SKM-1 treated with dmso at 0.1 percent for 144 hours (cell line): ENCODE data around the gene LRP1B.
"Not testable (repeated sequence)": the region's sequence is repeated elsewhere in the genome, so short reads cannot be mapped to it uniquely, and the experiment has no call there.

ENCODE experiments used
- DNase-seq: peaks from one replicate; lab custom pipeline; 2025; ENCODE audit not compliant: unreplicated experiment; lab: John Stamatoyannopoulos, UW

LRP1B gene

DNA sequence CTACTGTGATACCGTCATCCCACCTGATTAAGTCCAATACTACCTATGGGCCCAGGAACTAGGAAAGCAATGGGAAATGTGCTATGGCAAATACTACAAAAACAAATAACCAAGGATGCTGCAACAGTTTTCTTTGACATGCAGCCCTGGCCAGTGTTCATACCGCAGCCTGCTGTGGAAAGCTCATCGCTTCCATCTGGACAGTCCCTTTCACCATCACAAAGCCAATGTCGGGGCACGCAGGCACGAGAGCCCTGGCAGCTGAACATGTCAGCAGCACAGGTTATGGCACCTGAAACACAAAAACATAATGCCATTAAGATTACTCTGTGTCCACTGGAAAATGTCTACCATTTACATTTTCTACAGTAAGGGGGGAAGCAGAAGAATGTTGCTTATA lies 1621.1 kb downstream of the LRP1B start:
- no peak for DNase-seq

GRCh38 chr2:140508756-140509155 lies 1622.1 kb downstream of the LRP1B start:
- DNase-seq: no peak

DNA sequence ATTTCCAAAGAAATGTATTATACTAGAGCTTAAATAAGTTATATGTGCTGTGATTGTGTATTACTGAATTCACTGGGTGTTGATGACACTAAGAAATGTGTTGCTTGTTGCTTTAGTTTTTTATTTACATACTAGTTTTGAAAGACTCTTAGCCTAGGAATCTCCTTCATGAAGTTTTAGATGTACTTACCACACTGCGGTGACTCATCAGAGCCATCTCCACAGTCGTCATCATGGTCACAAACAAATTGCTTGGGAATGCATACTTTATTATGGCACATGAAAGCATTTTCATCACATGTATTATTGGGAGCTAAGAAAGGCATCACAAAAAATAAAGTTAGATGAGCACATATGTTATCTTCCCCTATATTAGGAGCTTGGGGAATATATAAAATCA lies 1624.2 kb downstream of the LRP1B start:
- DNase-seq: no peak

GRCh38 chr2:140504601-140505000 lies 1626.2 kb downstream of the LRP1B start:
- no peak for DNase-seq

DNA sequence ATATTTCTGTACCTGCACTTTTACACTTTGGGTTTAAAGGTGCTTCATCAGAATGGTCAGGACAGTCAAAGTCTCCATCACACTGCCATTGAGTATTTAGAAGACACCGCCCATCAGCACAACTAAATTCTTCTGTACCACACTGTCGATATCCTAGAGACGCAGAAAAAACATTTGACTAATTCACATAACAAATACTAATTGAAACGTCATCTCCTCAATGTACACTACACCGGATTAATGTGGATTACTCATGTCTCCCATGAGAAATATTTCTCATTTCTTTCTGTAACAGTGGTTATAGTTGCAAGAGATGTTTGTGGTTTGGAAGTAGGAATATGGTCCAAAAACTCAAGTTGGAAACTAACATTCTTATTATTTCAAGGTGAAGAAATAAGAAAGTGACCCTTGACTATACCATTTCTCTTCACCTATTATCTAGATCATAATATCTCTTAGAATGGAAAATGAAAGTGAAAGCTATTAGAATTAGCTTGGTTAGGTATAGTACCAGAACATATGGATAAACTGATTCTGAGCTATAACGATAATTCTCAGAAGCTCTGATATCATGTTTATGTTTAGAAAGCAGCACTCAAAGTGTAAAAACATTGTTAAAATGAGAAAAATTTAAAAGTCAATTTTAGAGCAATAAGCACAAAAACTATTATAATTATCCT lies 1627.7 kb downstream of the LRP1B start:
- DNase-seq: no peak

- no peak for DNase-seq
Measured at GRCh38 chr2:140498360-140498759, 1632.5 kb downstream of the LRP1B start.

DNA sequence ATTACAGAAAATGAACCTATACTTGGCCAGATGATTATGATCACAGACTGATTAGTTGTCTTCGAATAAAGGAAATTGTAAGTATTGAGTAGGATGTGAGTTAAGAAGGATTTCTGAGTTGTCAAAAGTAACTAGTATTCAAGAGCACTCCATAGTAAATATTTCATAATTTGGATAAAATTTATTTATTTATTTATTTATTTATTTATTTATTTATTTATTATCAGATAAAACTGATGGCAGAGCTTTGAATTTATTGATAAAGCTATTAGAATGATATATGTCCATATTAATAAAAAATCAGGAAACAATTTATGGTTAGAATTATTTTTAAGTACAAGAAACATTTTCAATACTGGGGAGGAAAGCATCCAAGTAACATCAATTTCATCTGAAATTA lies 1634.1 kb downstream of the LRP1B start:
- no peak for DNase-seq

- DNase-seq: no peak
Measured at GRCh38 chr2:140491876-140492275, 1638.9 kb downstream of the LRP1B start.

- DNase-seq: no peak
Measured at GRCh38 chr2:140489193-140489592, 1641.6 kb downstream of the LRP1B start.

- DNase-seq: no peak
Measured at GRCh38 chr2:140481136-140481535, 1649.7 kb downstream of the LRP1B start.

DNA sequence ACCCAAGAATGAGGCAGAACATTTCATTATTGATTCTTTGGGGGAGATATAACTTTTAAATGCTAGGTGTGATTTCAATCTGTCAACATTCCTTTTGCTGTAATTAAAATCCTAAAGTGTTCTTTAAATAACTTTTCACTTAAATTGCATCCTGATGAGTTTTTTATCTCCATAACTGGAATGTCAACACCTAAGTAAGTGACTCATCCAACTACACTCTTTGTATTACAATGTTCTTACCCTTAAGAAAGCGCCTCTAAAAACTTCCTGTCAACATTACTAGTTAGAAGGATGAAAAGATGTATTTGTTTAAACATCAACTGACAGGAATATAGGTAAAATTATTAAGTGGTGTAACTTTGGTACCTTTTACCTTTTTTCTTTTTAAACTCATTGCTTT lies 1657.0 kb downstream of the LRP1B start:
- DNase-seq: no peak

DNA sequence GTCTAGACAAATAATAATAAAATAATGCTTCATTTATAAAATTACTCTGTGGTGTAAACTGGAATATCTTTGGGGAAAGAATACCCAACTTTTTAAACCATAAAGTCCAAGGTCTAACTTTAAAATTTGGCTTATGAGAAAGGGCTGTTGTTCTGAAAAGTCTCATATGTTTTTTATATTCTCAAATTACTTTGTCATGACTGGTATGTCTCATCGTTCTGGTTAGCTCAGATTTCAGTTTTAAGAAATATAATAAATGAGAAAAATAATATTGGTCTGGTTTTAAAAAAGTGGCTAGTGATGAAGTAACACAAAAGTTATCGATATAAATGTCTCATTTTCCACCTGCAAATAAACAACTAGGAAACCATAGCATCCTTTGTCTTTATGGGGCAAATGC lies 1658.1 kb downstream of the LRP1B start:
- no peak for DNase-seq

- no peak for DNase-seq
Measured at GRCh38 chr2:140465301-140465700, 1665.5 kb downstream of the LRP1B start.

GRCh38 chr2:140462990-140463389 lies 1667.8 kb downstream of the LRP1B start:
- no peak for DNase-seq

- DNase-seq: no peak
Measured at GRCh38 chr2:140457483-140457882, 1673.3 kb downstream of the LRP1B start.

DNA sequence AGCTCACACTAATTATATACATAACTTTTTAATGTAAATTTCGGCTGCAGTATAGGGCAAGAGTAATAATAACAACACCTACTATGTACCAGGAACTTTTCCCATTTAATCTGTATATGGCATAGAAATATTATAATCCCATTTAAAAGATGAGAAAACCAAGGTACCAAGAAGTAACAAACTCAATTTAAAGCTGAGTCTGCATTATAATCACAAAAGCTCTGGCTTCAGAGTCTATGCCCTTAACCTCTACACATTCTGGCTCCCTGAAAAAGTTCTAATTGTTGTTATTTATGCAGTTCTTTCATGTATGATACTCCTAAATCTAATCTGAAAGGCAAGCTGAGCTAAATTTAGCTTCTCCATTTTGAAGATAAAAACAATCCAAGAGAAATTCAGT lies 1675.5 kb downstream of the LRP1B start:
- DNase-seq: no peak

DNA sequence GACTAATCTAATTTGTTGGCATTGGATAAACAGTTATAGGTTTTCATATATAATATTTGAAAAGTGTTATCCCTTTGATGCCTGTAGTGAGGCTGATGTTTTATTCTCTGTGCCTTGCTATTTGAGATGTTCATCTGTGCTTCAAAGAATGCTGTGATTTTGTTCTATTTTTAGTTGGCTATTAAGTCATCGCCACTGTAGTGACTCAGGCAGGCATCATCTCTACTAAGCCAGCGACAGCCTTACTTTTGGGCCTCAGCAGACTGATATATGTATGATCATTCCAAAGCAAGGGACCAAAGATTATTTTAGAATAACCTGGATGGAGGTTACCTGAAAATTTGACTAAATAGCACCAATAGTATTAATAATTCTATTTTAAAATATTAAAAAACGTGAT lies 1676.1 kb downstream of the LRP1B start:
- no peak for DNase-seq

DNA sequence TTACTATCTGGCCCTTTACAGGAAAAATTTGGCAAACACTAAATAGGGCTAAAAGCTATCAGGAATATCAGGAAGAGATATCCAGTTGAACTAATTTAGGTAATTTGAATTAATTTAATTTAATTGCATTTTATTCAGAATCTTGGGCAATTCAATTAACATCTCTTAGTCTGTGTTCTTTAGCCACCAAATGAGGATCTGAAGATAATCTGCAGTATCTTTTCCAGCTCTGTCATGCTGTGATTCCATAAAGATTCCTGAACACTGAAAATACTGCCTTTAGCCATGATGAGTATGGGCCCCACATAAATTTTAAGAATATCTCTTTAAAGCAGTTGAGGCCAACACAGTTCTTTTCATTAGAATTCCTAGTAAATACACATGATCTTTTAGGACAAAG lies 1679.5 kb downstream of the LRP1B start:
- no peak for DNase-seq

- no peak for DNase-seq
Measured at GRCh38 chr2:140442319-140442718, 1688.5 kb downstream of the LRP1B start.

DNA sequence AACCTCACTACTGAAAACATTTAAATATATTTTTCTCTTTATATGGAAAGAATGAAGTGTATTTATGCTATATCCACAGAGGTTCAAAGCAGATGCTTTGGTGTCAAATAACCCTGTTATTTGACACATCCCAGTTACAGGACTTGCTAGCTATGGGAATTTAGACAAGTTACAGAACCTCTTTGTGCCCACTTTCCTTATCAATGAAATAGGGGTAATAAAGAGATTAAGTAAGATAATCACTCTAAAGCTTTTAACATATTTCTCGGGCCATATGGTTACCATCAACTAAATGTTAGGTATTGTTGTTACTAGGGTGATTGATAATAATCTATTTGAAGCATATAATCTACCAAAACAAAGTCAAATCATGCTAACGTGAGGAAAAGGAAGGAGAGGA lies 1690.0 kb downstream of the LRP1B start:
- DNase-seq: no peak

DNA sequence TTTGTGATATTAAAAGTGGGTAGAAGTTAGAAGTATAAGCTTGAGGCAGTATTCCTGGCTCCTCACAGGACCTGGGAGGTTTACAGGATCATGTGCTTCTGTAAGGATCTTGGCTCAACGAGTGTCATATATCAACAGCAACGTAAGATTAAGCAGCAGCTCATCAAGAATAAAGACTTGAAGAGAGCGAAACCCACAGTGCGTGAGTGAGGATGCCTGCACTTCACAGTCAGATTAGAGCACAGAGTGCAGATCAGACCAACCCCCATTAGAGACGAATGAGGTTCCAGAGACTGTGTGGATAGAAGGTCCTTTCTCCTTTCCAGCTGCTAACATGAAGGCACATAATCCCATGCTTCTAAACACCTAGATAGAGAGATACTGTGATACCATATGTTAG lies 1693.9 kb downstream of the LRP1B start:
- DNase-seq: no peak

DNA sequence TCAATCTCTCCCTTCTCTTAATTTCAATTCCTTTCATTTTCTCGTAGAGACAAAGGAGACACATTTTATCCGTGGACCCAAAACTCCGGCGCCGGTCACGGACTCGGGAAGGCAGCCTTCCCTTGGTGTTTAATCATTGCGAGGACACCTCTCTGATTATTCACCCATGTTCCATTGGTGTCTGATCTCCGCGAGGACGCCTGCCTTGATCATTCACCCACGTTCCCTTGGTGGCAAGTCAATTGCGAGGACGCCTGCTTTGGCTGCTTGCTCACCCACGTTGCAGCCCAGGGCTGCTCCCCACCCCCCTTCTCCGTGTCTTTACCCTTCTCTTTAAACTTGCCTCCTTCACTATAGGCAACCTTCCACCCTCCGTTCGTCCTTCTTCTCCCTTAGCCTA lies 1703.8 kb downstream of the LRP1B start:
- not testable (repeated sequence) for DNase-seq

GRCh38 chr2:140424471-140424870 lies 1706.3 kb downstream of the LRP1B start:
- DNase-seq: no peak
